ES-I3 (cell line): ENCODE results near the gene CCDC126.
A peak's percentile ranks its signal among the peaks of the same experiment; 100 is the strongest.
"Not testable (repeated sequence)": the region's sequence is repeated elsewhere in the genome, so short reads cannot be mapped to it uniquely, and the experiment has no call there.

Experiments used
- H3K36me3 ChIP-seq: 2 replicates; pipeline ENCODE4 v1.6.1; 2013; ENCODE audit warnings: mild to moderate bottlenecking, low read length, control low read depth, moderate library complexity; ENCODE audit not compliant: insufficient read depth
- H3K4me1 ChIP-seq: 2 replicates; pipeline ENCODE4 v1.6.1; 2013; ENCODE audit warnings: mild to moderate bottlenecking, control low read depth, low read length; ENCODE audit not compliant: insufficient read depth
- H3K9ac ChIP-seq: 2 replicates; pipeline ENCODE4 v1.6.1; 2013; ENCODE audit warnings: low read depth, mild to moderate bottlenecking, low read length, moderate library complexity
- H3K9me3 ChIP-seq: 2 replicates; pipeline ENCODE4 v1.6.1; 2013; ENCODE audit warnings: mild to moderate bottlenecking, low read length, moderate library complexity; ENCODE audit not compliant: control insufficient read depth, insufficient read depth

Gene CCDC126, protein sequence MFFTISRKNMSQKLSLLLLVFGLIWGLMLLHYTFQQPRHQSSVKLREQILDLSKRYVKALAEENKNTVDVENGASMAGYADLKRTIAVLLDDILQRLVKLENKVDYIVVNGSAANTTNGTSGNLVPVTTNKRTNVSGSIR

DNA sequence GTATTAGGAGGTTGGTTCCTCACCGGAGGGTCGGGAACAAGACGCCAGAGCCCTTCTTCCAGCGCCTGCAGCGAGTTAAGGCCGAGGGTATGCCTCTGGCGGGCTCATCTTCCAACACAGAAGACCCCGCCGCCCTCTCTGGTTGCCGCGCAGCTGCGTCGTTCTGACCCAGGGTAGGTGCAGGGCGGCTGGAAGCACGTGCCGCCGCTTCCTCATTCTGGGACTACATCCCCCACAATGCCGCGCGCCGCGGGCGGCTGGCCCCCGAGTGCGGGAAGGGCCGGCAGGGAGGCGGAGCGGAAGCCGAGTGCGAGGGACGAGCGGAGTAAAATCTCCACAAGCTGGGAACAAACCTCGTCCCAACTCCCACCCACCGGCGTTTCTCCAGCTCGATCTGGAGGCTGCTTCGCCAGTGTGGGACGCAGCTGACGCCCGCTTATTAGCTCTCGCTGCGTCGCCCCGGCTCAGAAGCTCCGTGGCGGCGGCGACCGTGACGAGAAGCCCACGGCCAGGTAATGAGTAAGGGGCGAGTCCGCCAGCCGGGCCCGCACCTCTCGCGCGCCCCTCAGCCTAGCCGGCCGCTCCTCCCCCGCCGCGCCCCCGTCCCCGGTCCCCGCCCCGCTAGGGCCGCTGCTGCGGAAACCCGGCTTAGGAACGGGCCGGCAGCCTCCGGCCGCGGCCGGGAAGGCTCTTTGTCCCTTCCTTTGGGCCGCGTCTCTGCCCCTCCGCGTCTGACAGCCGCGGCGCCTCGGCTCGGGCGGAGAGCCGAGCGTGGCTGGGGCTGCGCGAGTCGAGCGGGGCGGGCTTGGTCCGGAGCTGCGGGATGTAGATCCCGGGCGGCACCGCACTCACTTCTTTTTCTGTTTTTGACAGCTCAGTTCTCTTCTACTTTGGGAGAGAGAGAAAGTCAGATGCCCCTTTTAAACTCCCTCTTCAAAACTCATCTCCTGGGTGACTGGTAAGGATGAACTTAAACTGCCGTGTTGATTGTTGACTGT lies at the start of gene CCDC126:
Gene CCDC126 (plus strand): TSS at position 289 of the 998 bp plus-strand sequence. CDS start 13,934 bp downstream, outside the sequence.
- Histone ChIP-seq H3K4me1 (peaks cover 16% of the 10 kb centered on the region), H3K9ac (peak within 1 kb of the TSS; percentile 76), H3K36me3 (no peaks in the 10 kb centered on the region), H3K9me3 (no peaks in the 10 kb centered on the region)

DNA sequence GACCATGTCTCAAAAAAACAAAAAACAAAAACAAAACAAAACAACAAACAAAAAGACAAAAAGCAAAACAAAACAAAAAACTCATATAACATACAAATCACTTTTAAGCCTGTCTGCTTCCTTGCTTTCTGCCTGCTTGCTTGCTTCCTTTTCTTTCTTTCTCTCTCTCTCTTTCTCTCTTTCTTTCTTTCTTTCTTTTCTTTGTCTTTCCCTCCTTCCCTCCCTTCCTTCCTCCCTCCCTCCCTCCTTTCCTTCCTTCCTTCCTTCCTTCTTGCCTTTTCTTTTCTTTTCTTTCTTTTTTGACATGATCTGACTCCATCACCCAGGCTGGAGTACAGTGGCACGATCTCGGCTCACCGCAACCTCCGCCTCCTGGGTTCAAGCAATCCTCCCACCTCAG lies 49.5 kb upstream of the CCDC126 start:
- Histone ChIP-seq H3K36me3 (no peaks in the 10 kb centered on the region), H3K9ac (no peak overlapping the region), H3K4me1 (no peaks in the 10 kb centered on the region), H3K9me3 (no peaks in the 10 kb centered on the region)

DNA sequence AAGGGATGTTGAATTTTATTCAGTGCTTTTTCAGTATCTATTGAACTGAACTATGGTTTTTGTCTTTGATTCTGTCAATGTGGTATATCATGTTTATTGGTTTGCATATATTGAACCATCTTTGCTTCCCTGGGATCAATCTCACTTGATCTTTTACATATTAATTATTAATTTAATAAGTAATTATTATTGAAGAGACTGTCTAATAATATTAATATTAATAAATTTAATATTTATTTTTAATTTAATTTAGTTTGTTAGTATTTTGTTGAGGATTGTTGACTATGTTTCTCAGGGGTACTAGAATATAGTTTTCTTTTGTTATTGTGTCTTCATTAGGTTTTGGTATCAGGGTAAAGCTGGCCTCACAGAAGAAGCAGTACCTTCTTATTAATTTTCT lies 38.9 kb upstream of the CCDC126 start:
- H3K9me3 ChIP-seq, result no peaks in the 10 kb centered on the region; the same call in 1 of the 2 replicates
- no peak overlapping the region for H3K9ac ChIP-seq
- no peaks in the 10 kb centered on the region for H3K36me3 ChIP-seq
- H3K4me1 ChIP-seq, result no peaks in the 10 kb centered on the region

DNA sequence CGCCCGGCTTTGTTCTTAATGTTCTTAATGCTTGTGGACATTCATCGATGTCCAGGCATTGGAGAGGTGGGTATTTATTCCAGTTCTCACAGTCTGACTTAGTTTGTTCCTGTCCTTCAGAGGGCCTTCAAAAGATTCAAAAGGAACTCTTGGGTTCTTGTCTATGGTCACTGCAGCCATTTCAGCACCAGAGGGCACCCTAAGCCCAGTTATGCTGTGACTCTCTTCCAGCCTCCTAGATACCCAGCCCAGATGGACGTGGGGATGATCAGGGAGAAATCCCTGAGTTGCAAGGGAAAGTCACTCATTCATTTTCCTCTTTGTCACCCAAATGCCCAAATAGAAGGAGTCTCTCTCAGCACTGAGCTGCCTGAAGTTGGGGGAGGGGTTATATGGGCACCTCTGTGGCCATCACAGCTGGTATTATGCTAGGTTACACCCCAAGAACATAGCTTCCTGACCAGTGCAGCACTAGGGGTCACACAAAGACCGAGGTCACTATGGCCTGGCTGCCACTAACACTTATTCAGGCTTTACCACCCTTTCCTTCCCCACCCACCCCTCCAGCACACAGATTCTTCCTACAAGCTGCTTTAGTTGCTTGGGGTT lies 26.5 kb upstream of the CCDC126 start:
- no peaks in the 10 kb centered on the region for H3K4me1 ChIP-seq
- no peaks in the 10 kb centered on the region for H3K9me3 ChIP-seq
- H3K36me3 ChIP-seq, result no peaks in the 10 kb centered on the region
- H3K9ac ChIP-seq, result no peak overlapping the region

DNA sequence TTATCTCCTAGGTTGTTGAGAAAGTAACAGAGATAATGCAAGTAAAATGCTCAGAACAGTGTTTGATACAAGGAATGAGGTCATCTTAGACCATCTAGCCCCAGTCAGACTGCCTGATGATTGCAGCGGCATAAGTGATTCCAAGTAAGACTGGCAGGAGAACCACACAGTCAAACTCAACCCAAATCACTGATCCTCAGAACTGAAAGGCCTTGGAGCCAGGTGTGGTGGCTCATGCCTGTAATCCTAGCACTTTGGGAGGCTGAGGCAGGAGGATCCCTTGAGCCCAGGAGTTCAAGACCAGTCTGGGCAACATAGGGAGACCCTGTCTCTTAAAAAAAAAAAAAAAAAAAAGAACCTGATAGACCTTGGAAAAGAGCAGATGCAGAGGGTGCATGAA lies 15.2 kb upstream of the CCDC126 start:
- H3K9ac ChIP-seq, H3K9me3 ChIP-seq, H3K4me1 ChIP-seq, H3K36me3 ChIP-seq: not testable (repeated sequence)

DNA sequence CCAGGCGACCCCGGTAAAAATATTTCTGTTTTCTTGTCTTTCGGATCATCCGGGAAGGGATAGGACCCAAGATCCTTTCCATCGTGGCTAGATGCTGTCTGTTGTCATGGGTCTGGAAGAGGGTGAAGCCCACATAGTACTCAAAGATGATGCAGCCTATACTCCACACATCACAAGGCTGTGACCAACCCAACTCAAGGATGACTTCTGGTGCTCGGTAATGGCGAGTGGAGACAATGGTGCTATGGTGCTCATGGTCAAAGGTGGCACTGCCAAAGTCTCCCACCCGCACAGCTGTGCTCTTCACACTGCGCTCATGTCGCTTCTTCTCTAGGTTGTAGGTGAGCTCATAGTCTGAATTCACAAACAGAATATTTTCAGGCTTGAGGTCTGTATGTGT lies 11.9 kb upstream of the CCDC126 start:
- H3K9me3 ChIP-seq, H3K4me1 ChIP-seq, H3K36me3 ChIP-seq, H3K9ac ChIP-seq: not testable (repeated sequence)

DNA sequence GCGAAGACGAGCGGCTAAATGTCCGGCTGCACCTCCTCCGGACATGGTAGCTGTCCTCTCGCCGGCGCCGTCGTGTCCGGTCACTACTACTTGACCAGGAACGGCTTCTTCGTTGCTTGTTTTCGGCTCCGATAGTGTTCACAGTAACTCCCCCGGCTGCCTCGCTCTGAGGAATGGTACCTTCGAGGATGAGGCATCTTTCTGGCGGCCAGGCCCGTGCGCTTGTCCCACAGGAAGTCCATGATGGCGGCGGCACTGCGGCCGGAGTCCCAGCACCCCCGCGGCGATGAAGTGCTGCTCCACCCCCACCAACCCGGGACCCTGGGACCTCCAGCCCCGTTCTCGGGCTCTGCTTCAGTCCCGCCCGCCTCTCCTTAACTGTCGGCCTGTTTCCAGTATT lies 11.0 kb upstream of the CCDC126 start:
- no peaks in the 10 kb centered on the region for H3K36me3 ChIP-seq
- no peak overlapping the region for H3K9ac ChIP-seq
- no peaks in the 10 kb centered on the region for H3K4me1 ChIP-seq
- H3K9me3 ChIP-seq, result no peaks in the 10 kb centered on the region

DNA sequence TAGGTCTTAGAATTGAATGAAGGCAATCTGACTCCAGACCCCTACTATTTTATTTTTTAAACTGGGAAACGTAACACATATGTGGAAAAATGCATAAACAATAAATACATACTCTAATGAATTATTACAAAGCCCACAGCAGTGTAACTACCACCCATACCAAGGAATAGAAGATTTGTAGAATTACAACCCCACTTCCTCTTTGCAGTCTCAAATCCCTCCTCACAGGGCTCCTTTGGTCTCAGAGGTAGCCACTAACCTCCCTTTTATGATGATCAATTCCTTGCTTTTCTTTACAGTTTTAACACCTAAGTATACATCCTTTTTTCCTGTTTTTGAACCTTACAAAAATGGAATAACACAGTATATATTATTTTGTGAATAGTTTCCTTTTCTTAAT lies 6.7 kb upstream of the CCDC126 start:
- H3K36me3 ChIP-seq, result no peaks in the 10 kb centered on the region
- no peak overlapping the region for H3K9ac ChIP-seq
- H3K9me3 ChIP-seq, result no peaks in the 10 kb centered on the region
- 0 out of 2 replicates have a peak, but pooled peaks cover 5% of the 10 kb centered on the region for H3K4me1 ChIP-seq

DNA sequence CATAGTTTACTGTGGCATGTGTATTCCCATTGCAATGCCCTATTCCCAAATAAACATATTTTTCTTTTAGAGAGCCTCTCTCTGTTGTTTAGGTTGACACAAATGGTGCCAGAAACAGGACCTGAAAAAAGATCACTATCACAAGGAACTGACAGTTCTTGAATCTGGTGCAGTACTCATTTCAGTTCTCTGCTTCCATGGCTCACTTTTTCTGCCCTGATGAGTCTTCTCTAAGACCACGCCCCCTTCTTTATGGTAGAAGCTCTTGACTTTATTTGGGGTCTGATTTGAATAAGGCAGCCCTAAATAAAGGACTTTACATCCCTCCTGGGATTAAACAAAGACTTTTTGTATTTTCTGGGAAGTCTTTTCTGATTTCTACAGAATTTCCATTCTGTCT lies 3.5 kb upstream of the CCDC126 start:
- H3K9ac ChIP-seq, result no peak overlapping the region
- no peaks in the 10 kb centered on the region for H3K36me3 ChIP-seq
- H3K9me3 ChIP-seq, result no peaks in the 10 kb centered on the region
- H3K4me1 ChIP-seq, result peaks cover 8% of the 10 kb centered on the region; the same call in 1 of the 2 replicates

DNA sequence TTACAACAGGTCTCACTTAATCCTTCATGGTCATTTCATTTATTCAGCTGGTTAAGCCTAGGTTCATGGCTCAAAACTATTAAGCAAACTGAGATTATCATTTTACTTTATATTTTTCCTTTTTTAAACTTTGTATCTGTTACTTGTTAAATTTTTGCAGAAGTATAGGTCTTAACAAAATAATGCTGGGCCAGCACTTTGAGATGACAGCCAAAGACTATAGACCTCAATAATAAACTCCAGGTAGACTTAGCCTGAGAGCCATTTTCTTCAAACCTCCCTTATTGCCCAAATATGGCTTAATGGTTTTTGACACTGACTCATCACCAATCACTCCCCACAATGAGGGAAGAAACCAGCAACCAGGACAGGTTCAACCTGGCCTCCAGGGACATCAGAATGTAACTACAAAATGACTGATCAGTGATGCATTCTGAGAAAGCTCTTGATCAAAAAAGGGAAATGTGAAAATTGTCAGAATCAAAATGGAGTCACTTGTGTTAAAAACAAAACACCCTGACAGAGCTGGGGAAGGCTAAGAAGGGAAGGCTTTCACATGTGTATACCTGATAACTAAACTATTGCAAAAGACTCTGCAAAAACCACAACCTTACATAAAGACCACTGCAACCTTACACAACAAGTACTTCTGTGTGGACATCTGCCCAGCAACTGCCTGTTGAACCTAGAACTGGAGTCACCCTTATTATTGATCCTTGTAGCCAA lies 2.1 kb upstream of the CCDC126 start:
- peaks cover 14% of the 10 kb centered on the region for H3K4me1 ChIP-seq
- no peaks in the 10 kb centered on the region for H3K36me3 ChIP-seq
- H3K9me3 ChIP-seq, result no peaks in the 10 kb centered on the region
- H3K9ac ChIP-seq, result no peak overlapping the region

DNA sequence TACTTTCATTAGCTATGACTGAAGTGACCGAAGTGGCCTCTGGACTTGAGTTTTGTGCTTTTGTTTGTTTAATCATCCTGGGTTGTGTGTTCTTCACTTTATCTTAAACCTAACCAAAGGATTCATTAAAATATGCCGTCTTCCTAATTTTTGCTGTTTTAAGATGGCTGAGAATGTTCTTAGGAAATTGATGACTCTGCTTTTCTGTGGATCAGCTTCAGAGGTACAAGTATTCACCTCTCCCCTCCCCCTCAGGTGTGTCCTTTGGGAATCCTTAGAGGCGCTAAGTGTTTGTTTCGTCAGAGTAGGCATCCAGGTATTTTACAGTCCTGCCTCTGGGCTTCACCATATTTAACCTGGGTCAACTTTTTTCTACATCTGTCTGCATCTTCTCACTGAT lies 1.1 kb downstream of the CCDC126 start:
- peak overlapping the region; percentile 76; the same call in 1 of the 2 replicates for H3K9ac ChIP-seq
- no peaks in the 10 kb centered on the region for H3K9me3 ChIP-seq
- H3K4me1 ChIP-seq, result peaks cover 17% of the 10 kb centered on the region

DNA sequence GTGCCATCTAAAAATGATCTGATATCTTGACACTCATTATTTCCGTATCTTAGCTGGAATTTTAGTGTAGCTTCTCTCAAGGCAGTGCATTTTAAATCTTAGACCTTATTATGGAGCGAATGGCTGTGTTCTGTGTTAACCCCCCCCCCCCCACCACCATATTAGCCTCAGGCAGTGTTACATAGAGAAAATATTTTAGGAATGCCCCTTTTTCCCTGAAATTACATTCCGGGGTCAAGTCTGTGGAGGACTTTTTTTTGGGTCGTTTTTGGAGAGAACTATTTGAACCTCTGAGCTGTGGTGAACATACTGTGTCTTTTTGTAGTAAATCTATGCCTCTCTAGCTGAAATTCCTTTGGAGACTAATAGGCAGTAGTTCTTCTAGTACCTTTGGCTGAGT lies 3.1 kb downstream of the CCDC126 start:
- Histone ChIP-seq H3K9me3 (no peaks in the 10 kb centered on the region), H3K36me3 (no peaks in the 10 kb centered on the region), H3K9ac (no peak overlapping the region), H3K4me1 (peaks cover 21% of the 10 kb centered on the region)

More for the DNA sequence above, 1.1 kb downstream of the CCDC126 start:
- H3K36me3 ChIP-seq, result no peaks in the 10 kb centered on the region

DNA sequence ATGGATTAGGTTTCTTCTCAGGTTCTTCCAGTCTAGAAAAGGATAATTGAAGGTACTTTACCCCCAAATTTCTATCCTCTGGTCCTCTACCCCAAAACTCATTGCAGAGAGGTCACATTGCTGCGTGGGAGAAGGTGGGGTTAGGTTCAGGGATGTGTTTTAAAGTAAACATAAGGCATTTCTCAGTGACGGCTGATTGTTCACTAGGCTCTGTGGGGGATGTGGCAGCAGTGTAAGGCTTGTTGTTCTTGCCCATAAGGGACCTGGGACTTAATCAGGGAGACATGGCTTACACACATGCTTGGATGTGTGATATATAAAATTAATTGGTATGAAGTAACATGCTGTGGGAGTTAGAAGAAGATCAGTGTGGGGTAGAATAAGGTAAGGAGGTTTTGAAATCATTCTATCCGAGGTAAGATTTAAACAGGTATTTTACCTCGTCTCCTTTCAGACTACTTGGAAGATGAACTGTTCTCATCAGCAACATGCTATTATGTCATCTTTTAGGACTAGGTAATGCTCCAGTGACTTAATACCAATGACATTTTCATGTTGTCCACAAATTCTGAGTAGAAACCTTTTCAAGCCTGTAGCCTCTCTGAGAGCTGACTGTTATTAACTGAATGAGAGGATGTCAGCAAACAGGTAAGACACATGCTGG lies 6.6 kb downstream of the CCDC126 start:
- Histone ChIP-seq H3K9ac (no peak overlapping the region), H3K4me1 (peaks cover 15% of the 10 kb centered on the region), H3K36me3 (no peaks in the 10 kb centered on the region), H3K9me3 (no peaks in the 10 kb centered on the region)

DNA sequence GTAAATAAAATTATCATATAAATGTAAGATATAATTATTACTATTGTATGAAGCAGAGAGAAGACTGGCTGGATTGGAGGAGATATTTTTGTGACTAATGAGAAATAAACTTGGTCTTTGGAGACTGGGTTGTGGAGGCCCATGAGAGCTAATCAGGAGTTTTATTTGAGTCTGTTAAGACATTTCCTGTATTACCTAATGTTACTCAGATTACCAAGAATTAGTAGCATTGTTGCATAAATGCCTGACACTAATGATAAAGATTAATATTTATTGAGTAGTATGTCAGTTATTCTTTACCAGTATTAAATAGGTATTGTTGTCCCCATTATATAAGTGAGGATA lies 7.1 kb downstream of the CCDC126 start:
- Histone ChIP-seq H3K9me3 (no peaks in the 10 kb centered on the region), H3K36me3 (no peaks in the 10 kb centered on the region), H3K4me1 (peaks cover 10% of the 10 kb centered on the region), H3K9ac (no peak overlapping the region)
